Urinary bladder (tissue), 4 donors: ENCODE results near the gene ARMC8. TPM values are rescaled to one million over a fixed set of nuclear protein-coding genes. Genes with fewer than 3 reads are reported as not detected.

Experiments used
- DNase-seq: peaks from one replicate; pipeline ENCODE4 v3.0.0-alpha.2; 2015; ENCODE audit errors: extremely low spot score
- H3K27ac ChIP-seq: one replicate; pipeline ENCODE4 v1.5.1; 2013; ENCODE audit warnings: low read depth, mild to moderate bottlenecking, moderate library complexity
- H3K36me3 ChIP-seq: one replicate; pipeline ENCODE4 v1.6.1; 2013; ENCODE audit warnings: mild to moderate bottlenecking, moderate library complexity; ENCODE audit not compliant: insufficient read depth
- H3K4me1 ChIP-seq: one replicate; pipeline ENCODE4 v1.6.1; 2013; ENCODE audit warnings: mild to moderate bottlenecking, moderate library complexity; ENCODE audit not compliant: insufficient read depth
- H3K4me3 ChIP-seq: one replicate; pipeline ENCODE4 v1.5.1; 2013; ENCODE audit warnings: low read depth, low read length
- WGBS: extraction: QIAGEN DNeasy Blood & Tissue Kit; methylation state at CpG from one replicate; pipeline ENCODE4 v1.1.7; 2013; 5-methylcytosine and 5-hydroxymethylcytosine counted together
- polyA plus RNA-seq: library from polyadenylated mRNA; stranded (reverse); fragments of 200-250 nt; gene quantifications from one replicate; pipeline ENCODE4 v1.2.3, GENCODE V29; 2013
- total RNA-seq: library from RNA; depleted of rRNA; stranded (reverse); fragments of >200 nt; gene quantifications from one replicate; pipeline ENCODE4 v1.2.3, GENCODE V29; 2014
- donor health status: healthy with polysubstance abuse.
- donor health status: healthy.

The ARMC8 gene
- total and polyA plus RNA-seq, 2 donors: 33.0 to 83.3 TPM

DNA sequence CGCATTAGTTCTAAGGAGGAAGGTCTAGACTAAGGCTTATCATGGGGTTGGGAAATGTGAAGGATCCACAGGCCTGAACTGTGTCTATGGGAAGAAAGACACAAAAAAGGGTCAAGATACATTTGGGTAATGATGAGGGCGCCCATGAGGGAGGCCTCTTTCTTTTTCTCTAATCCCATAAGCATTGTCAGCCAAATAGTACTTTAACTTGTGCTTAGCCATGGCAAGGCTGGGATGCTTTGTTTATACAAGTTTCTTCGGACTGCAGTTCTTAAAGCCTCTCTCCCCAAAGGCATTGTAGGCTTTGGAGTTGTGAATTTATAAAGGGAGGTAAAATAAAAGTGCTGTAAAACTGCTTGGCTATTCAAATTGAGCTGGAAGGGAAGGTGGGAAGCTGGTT lies 23.4 kb downstream of the ARMC8 start:
- H3K36me3 ChIP-seq: no peaks in the 10 kb centered on the region
- no peak overlapping the region for H3K27ac ChIP-seq
- no peaks in the 10 kb centered on the region for H3K4me1 ChIP-seq
- DNase-seq: no peak
- whole genome bisulfite sequencing: 65% methylated on average over 3 of the region's 3 CpGs
- no peak overlapping the region for H3K4me3 ChIP-seq

DNA sequence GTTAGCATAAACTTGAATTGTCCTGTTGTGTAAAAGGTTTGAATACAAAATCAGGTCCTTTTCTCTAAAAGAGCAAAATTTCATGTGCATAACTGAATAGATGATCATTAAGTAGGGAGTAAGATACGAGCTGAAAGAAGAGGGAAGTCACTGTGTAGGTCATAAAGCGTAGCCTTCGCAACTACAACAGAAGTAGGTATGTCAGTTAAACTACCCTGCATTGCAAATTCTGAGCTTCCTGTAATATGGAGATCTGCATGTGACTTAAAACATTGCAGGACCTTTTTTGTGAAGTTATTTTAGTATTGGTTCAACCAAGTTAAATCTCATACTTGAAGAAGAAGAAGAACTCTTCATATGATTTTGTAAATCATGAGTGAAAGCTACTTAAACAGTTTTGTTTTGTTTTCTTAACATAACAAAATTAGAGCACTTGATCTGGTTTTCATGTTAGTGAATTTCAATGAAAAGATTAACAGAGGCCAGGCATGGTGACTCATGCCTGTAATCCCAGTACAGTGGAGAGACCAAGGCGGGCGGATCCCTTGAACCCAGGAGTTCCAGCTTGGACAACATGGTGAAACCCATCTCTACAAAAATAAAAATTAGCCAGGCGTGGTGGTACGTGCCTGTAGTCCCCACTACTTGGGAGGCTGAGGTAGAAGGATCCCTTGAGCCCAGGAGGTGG lies 26.4 kb downstream of the ARMC8 start:
- H3K27ac ChIP-seq: no peak overlapping the region
- 94% methylated on average over 7 of the region's 7 CpGs for WGBS
- no peak overlapping the region for H3K4me3 ChIP-seq
- H3K4me1 ChIP-seq: no peaks in the 10 kb centered on the region
- H3K36me3 ChIP-seq: no peaks in the 10 kb centered on the region
- no peak for DNase-seq

DNA sequence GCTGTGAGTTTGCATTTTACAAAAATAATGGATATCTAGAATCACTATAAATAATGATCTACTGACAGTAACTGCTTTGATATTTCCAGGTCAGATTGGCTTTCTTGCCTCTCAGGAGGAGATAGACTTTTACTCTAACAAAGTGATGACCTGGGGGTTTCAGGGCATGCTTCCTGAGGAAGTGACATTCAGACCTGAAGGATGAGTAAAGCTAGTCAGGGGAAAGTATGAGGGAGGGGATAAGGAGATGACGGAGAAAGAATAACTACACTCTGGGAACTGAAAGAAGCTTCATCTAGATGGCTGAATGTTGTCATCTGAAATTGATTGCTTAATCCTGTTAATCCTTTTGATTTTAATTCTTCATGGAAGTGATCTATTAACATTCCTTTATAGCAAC lies 32.2 kb downstream of the ARMC8 start:
- WGBS: 91% methylated on average over 1 of the region's 1 CpG
- Histone ChIP-seq H3K27ac (no peak overlapping the region), H3K4me1 (no peaks in the 10 kb centered on the region), H3K36me3 (no peaks in the 10 kb centered on the region), H3K4me3 (no peak overlapping the region)
- no peak for DNase-seq

DNA sequence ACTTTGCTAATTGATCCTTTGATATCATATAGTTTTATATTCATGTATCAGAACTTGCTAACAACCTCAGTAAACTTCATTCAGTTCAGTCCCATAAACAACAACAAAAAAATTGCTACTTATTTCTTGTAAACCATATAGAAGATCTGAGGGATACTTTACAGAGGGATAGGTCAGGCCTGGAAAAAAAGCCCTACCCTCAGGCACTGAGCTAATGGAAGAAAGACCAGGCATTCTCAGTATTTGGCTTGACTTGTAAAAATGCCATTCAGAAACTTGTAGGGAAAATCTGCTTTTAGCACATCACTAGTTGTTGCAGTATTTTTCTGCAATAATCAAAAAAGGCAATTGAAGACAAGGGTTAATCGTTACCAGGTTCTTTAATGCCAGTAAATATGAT lies 33.1 kb downstream of the ARMC8 start:
- H3K4me1 ChIP-seq: no peaks in the 10 kb centered on the region
- H3K36me3 ChIP-seq: peaks cover 3% of the 10 kb centered on the region
- WGBS: 94% methylated on average over 1 of the region's 1 CpG
- no peak overlapping the region for H3K4me3 ChIP-seq
- DNase-seq: no peak
- H3K27ac ChIP-seq: no peak overlapping the region

DNA sequence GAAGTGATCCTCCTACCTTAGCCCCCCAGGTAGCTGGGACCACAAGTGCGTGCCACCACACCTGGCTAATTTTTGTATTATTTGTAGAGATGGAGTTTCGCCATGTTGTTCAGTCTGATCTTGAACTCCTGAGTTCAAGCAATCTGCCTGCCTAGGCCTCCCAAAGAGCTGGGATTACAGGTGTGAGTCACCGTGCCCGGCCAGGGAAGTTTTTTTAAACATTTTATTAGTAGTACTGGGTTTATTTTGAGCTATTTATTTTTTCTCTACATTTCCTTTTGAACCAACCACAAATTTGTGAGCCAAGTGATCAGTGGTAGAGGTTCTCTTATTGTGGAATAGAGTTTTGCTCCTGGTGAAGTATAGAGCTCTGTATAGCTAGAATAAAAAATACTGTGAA lies 33.7 kb downstream of the ARMC8 start:
- H3K4me1 ChIP-seq: no peaks in the 10 kb centered on the region

DNA sequence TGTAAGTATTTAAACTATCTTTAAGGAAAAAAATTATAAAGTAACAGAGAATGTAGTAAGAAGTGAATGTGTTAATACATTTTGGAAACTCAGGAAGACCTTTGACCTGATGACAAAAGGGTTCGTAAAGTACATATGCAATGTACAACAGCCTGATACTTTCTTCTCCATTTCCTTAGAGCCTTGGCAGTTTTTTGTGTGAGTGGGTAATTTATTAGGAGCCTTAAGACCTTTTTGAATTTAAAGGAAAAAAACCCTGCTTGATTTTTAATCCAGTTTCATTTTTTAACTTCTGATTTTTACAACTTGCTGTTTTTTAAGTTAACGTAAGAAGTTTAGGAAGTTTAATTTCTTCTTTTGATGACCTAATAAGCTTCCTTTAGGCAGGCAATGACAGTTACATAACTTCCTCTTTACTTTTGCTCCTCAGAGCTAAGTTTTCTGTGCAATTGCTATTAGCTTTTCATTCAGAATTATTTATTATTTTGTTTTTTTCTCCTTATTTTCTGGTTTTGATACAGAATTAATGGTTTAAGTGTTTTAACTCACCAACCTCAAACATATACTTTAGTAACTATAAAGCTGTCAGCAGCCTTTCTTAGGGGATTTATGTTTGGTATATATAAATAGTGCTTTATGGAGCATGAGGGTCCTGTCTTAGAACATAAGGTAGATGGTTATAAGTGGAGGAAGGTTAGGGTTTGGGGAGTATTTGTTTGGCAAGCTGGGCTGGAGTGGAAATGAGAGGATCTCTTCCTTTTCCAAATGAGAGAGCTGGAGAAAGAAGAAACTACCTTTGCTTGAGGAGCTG lies 35.2 kb downstream of the ARMC8 start:
- 57% methylated on average over 2 of the region's 2 CpGs for WGBS
- H3K36me3 ChIP-seq: peaks cover 6% of the 10 kb centered on the region
- H3K4me3 ChIP-seq: no peak overlapping the region
- H3K4me1 ChIP-seq: no peaks in the 10 kb centered on the region
- no peak for DNase-seq
- no peak overlapping the region for H3K27ac ChIP-seq

More for the DNA sequence above, 33.7 kb downstream of the ARMC8 start:
- no peak overlapping the region for H3K4me3 ChIP-seq
- WGBS: 86% methylated on average over 4 of the region's 4 CpGs
- H3K27ac ChIP-seq: no peak overlapping the region
- DNase-seq: no peak
- H3K36me3 ChIP-seq: peaks cover 3% of the 10 kb centered on the region

DNA sequence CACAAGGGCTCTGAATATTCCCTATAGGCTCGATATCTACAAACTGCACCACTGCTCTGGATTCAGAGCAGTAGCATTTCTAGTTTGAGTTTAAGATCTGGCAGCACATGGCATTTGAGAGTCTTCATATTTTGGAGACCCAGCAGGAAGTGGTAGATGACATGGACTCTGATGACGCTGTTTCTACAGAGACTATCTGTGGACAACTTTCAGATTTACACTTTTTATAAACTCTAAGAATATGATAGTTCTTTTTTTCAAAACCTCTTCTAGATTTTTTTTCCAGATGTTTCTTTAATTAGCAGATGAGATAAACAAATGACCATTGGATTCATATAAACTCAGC lies 35.8 kb downstream of the ARMC8 start:
- DNase-seq: no peak
- H3K36me3 ChIP-seq: peaks cover 6% of the 10 kb centered on the region
- 59% methylated on average over 2 of the region's 2 CpGs for WGBS
- no peak overlapping the region for H3K4me3 ChIP-seq
- no peaks in the 10 kb centered on the region for H3K4me1 ChIP-seq
- no peak overlapping the region for H3K27ac ChIP-seq

DNA sequence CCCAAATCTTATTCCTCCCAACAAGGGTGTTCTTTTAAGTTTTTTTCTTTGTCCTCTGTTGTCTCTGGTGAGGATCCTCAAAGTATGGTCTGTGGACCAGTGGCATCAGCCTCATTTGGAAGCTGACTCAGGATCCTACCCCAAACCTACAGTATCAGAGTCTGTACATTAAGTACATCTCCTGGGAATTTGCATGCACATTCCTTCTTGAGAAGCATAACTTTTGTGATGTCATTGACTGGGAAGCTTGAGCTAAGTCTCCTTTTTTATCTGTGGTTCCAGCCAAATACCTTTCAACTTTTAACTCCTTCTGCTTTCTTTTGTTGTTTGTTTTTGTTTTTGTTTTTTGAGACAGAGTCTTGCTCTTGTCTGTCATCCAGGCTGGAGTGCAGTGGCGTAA lies 40.5 kb downstream of the ARMC8 start:
- peaks cover 14% of the 10 kb centered on the region for H3K36me3 ChIP-seq

DNA sequence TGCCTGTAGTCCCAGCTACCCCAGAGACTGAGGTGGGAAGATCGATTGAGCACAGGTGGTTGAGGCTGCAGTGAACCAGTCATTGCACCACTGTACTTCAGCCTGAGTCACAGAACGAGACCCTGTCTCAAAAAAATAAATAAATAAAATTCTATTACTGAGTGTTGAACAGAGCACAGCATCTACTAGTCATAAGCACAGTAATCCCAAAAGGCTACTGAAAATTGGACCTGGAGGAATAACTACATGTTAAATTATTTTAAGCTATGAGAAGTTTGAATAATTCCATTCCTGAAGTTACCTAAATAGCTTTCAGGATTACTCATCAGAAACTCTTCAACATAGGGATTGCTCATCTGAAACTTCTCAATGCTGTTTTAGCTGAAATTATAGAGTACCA lies 43.4 kb downstream of the ARMC8 start:
- Histone ChIP-seq H3K36me3 (peaks cover 11% of the 10 kb centered on the region), H3K4me3 (no peak overlapping the region), H3K27ac (no peak overlapping the region), H3K4me1 (no peaks in the 10 kb centered on the region)
- DNase-seq: no peak
- 94% methylated on average over 2 of the region's 2 CpGs for WGBS

More for the DNA sequence above, 40.5 kb downstream of the ARMC8 start:
- 98% methylated on average over 1 of the region's 1 CpG for WGBS
- Histone ChIP-seq H3K4me1 (no peaks in the 10 kb centered on the region), H3K4me3 (no peak overlapping the region), H3K27ac (no peak overlapping the region)
- DNase-seq: no peak

DNA sequence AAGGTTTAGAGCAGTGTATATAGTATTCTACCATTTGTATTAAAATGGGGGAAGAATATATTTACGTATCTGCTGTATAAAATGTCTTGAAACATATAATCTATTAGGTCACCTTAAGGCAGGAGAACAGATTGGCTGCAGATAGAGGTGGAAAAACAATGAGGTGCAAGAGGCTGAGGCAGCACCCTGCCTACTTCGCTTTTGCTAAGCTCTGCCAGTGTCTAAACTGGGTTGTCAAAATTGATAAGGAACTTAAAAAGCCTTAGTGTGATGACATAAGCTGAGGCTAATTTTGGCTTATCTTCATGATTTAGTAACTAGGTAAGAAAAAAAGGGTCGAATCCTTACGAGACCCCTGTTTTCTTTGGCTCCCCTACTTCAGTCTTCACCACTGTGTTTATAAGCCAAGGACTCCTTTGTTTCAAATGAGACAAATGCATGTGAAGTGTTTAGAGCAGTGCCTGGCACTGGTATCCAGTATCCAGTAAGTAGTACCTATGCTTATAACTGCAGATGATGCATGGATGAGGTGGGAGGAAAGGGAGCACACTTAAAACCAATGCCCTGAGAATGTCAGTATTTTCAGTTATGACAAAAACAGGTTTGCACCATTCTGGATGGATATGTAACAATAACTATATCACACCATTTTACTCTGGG lies 45.7 kb downstream of the ARMC8 start:
- Histone ChIP-seq H3K27ac (no peak overlapping the region), H3K4me3 (no peak overlapping the region), H3K36me3 (peaks cover 12% of the 10 kb centered on the region), H3K4me1 (no peaks in the 10 kb centered on the region)
- DNase-seq: no peak
- 95% methylated on average over 4 of the region's 4 CpGs for WGBS

DNA sequence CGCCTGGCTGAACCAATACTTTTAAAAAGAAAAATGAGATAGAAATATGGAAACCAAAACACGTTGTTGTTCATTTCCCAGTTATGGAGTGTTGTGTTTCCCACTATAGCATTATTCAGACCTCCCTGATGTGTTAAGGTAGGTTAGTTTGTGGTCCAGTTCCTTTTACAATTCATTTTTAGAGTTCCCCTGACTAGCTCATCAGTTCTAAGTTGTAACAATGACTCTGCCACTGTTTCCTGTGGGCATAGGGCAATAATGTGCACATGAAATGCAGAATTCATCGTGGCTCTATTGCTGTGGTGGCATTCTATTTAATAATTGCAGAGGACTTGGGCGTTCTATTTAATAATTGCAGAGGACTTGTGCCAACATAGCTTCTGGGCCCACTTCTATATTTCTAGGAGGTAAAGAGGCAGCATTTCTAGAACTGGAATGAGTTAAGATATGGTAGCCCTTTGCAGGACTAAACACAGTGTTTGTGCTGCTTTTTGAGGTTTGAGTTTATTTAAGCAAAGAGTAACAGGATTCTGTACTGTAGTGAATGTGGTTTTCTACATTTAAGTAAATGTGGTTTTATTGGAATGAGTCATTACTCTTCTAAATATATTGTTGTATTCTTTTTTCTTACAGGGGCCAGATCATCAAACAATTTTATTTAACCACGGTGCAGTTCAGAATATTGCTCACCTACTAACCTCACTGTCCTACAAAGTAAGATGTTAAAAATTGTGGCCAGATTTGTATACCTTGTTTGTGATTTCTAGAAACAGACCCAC lies 47.5 kb downstream of the ARMC8 start:
- peaks cover 12% of the 10 kb centered on the region for H3K36me3 ChIP-seq
- H3K27ac ChIP-seq: no peak overlapping the region
- no peak for DNase-seq
- H3K4me1 ChIP-seq: no peaks in the 10 kb centered on the region
- H3K4me3 ChIP-seq: no peak overlapping the region
- 90% methylated on average over 5 of the region's 5 CpGs for WGBS

DNA sequence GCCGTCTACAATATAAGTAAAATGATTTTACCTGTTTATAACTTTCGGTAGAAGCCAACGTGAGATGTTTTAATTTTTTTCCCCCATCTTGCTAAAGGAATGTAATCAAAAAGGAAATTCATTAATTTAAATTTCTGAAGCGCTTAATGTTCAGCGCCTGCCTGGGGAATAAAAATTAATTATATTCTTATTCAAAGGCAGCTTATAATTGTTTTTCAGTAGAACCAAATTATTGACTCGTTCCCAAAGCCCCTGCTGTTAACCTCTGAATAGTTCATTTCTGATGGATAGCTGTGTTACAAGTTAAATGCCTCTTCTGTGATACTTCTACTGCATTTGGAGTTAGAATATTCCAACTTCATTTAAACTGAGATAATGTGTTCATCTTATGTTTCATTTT lies 51.6 kb downstream of the ARMC8 start:
- Histone ChIP-seq H3K36me3 (peaks cover 5% of the 10 kb centered on the region), H3K4me1 (no peaks in the 10 kb centered on the region), H3K4me3 (no peak overlapping the region), H3K27ac (no peak overlapping the region)
- WGBS: 92% methylated on average over 6 of the region's 6 CpGs
- DNase-seq: no peak

DNA sequence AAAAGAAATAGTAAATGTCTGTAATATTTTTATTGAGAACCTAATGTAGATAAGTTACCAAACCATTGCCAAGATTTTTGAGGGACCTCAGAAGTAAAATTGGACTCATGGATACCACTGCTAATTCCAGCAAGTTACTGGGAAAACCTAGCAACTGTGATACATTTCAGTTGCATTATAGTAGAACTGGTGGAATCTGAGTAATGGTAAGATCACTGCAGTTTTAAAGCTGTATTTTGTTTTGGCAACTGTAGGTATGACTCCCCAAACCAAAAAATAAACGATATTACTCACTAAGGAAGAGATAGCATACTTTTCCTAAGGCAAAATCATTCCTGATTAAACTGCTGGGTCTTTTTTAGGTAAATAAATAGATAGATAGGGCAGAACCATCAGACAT lies 54.0 kb downstream of the ARMC8 start:
- Histone ChIP-seq H3K27ac (no peak overlapping the region), H3K4me1 (no peaks in the 10 kb centered on the region), H3K36me3 (peaks cover 7% of the 10 kb centered on the region), H3K4me3 (no peak overlapping the region)
- 81% methylated on average over 1 of the region's 1 CpG for WGBS
- no peak for DNase-seq
